Esophagus squamous epithelium (tissue), 5 donors: ENCODE data around the gene ISOC2. TPM values are rescaled to one million over a fixed set of nuclear protein-coding genes. Genes with fewer than 3 reads are reported as not detected.

Source experiments
- DNase-seq: peaks from one replicate; lab custom pipeline; 2025; lab: John Stamatoyannopoulos, UW
- H3K27ac ChIP-seq, 4 donors: fragments of 200-600 bp; sonication (generic); one replicate each; pipeline ENCODE4 v1.5.1; 2016 to 2019; ENCODE audit warnings: mild to moderate bottlenecking in 1 of 4
- H3K27me3 ChIP-seq, 4 donors: fragments of 200-600 bp; sonication (generic); 1 replicate in 3 of 4; 2 replicates in 1 of 4; pipeline versions ENCODE4 v1.5.1 to v1.6.0; 2017 to 2021; ENCODE audit warnings: antibody characterized with exemption in 1 of 4
- H3K36me3 ChIP-seq, 3 donors: fragments of 200-600 bp; sonication (generic); one replicate each; pipeline ENCODE4 v1.5.1; 2016 to 2019
- H3K4me1 ChIP-seq, 3 donors: fragments of 200-600 bp; sonication (generic); one replicate each; pipeline ENCODE4 v1.5.1; 2017 to 2019
- H3K4me3 ChIP-seq, 4 donors: fragments of 200-600 bp; sonication (generic); 1 replicate in 3 of 4; 2 replicates in 1 of 4; pipeline ENCODE4 v1.5.1; 2016 to 2019; ENCODE audit warnings: mild to moderate bottlenecking in 2 of 4, moderate library complexity in 1 of 4
- H3K9me3 ChIP-seq, 3 donors: fragments of 200-600 bp; sonication (generic); one replicate each; pipeline ENCODE4 v1.5.1; 2016 to 2019
- CTCF ChIP-seq, 6 experiments: fragments of 450-650 bp in 4 of 6; fragments of 200-600 bp in 2 of 6; sonication (generic) in 2 of 6; IDR thresholded peaks; one replicate each; pipeline ENCODE4 v1.5.1; 2016 to 2019; ENCODE audit warnings: antibody characterized with exemption in 6 of 6, mild to moderate bottlenecking in 4 of 6, moderate library complexity in 4 of 6
- POLR2A ChIP-seq, 4 donors: fragments of 450-650 bp; IDR thresholded peaks; one replicate each; pipeline ENCODE4 v1.6.1; 2017; ENCODE audit warnings: antibody characterized with exemption in 4 of 4, mild to moderate bottlenecking in 4 of 4, moderate library complexity in 3 of 4
- WGBS, 2 donors: methylation state at CpG; one replicate each; pipeline ENCODE4 v1.1.5; 2018; 5-methylcytosine and 5-hydroxymethylcytosine counted together
- intact Hi-C: fragments of 100-400 bp; cut with DNase I; formaldehyde crosslinking; loops from one replicate; pipeline ENCODE4 v1.15.0; 2022
- total RNA-seq, 4 donors: library from RNA; depleted of rRNA; stranded (reverse); fragments of >200 nt; gene quantifications; one replicate each; pipeline ENCODE4 v1.1.0, GENCODE V29; 2016
- donor health status: DM: yes; HTN: yes; CAD: no.

ISOC2 gene
- total RNA-seq = 10 to 100 TPM; 60.5 to 98.1 (median 78.7) TPM

- Histone ChIP-seq H3K9me3 (no peaks in the 10 kb centered on the region), H3K27me3 (no peaks in the 10 kb centered on the region), H3K4me3 (peak within 1 kb of the TSS; percentile 49 to 97 (median 80)), H3K4me1 (peaks cover 15 to 28% (median 16%) of the 10 kb centered on the region in 3 donors), H3K27ac (peak within 1 kb of the TSS; percentile 80 to 97 (median 95)), H3K36me3 (peaks cover 0 to 3% (median 0%) of the 10 kb centered on the region in 3 donors)
- 0% methylated on average over 1 to 6 of the region's 54 CpGs for WGBS, 2 donors
- peak; percentile 100 for DNase-seq
- intact Hi-C loops = no loop called here
- TF ChIP-seq POLR2A (IDR thresholded peaks at IDR 0.05) (peak in 3 of 4 donors; percentile 41 to 63 (median 42)), CTCF (IDR thresholded peaks at IDR 0.05) (no peak)
Observed at GRCh38 chr19:55461259-55461973, at the start of gene ISOC2. Gene ISOC2, minus strand, starts transcription at chr19:55461642. Its CDS starts 5,156 bp downstream, at chr19:55456486.

GRCh38 chr19:55508120-55508519 lies 46.7 kb upstream of the ISOC2 start:
- intact Hi-C loops = loop anchor here (5.0 kb wide), 1 partner anchor 371 kb away; no protein-coding TSS in a partner anchor

DNA sequence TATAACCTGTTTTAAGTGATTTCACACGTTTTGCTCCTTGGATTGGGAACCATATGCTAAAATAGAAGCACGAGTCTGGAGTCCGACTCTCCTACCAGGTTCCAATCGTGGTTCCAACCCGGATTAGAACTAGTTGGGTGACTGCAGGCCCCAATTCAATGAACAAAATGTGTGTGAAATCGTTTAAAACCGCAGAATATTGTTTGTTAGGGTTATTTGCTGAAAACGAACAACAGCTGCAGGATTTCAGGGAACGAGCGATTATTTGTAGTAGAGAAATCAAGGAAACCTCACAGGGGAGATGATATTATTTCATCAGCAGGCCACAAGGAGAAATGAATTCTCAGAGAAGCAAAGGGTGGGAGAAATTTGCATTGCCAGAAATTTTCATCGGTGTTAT lies 43.5 kb upstream of the ISOC2 start:
- TF ChIP-seq POLR2A (IDR thresholded peaks at IDR 0.05) (no peak), CTCF (IDR thresholded peaks at IDR 0.05) (no peak)
- no peak overlapping the region for H3K4me3 ChIP-seq
- intact Hi-C loops = loop anchor here (5.0 kb wide), 2 partner anchors 38 to 368 kb away; no protein-coding TSS in a partner anchor
- 76 to 79% methylated on average over 7 to 11 of the region's 11 CpGs for WGBS, 2 donors
- peaks cover 4 to 13% (median 7%) of the 10 kb centered on the region in 3 donors for H3K4me1 ChIP-seq
- H3K27ac ChIP-seq = no peak overlapping the region
- DNase-seq = no peak
- H3K27me3 ChIP-seq = no peaks in the 10 kb centered on the region
- peaks cover 0 to 5% (median 0%) of the 10 kb centered on the region in 3 donors for H3K36me3 ChIP-seq
- H3K9me3 ChIP-seq = no peaks in the 10 kb centered on the region

More at GRCh38 chr19:55508120-55508519, 46.7 kb upstream of the ISOC2 start:
- DNase-seq = no peak
- peaks cover 4 to 13% (median 6%) of the 10 kb centered on the region in 3 donors for H3K4me1 ChIP-seq
- no peak overlapping the region for H3K4me3 ChIP-seq
- H3K36me3 ChIP-seq = no peaks in the 10 kb centered on the region
- H3K9me3 ChIP-seq = no peaks in the 10 kb centered on the region
- H3K27me3 ChIP-seq = no peaks in the 10 kb centered on the region
- WGBS, 2 donors = 72 to 74% methylated on average over 10 of the region's 10 CpGs
- TF ChIP-seq CTCF (IDR thresholded peaks at IDR 0.05) (no peak), POLR2A (IDR thresholded peaks at IDR 0.05) (no peak)
- H3K27ac ChIP-seq = no peak overlapping the region

DNA sequence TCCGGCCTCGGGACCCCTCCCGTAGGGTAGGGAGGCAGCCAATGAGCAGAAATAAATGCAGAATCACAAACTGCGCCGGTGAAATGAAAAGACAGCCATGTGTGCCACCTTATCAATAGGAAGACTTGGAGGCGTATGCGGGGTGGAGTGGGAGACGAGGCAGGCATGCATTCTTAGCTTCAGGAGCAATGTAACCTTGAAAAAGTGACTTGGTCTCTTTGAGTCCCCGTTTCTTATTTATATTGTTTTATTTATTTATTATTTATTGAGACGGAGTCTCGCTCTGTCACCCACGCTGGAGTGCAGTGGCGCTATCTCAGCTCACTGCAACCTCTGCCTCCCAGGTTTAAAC lies 42.8 kb upstream of the ISOC2 start:
- Histone ChIP-seq H3K27ac (peak overlapping the region in 3 of 4 donors; percentile 72 to 81 (median 80)), H3K9me3 (no peaks in the 10 kb centered on the region), H3K4me1 (peaks cover 4 to 13% (median 7%) of the 10 kb centered on the region in 3 donors), H3K36me3 (peaks cover 0 to 5% (median 0%) of the 10 kb centered on the region in 3 donors), H3K27me3 (no peaks in the 10 kb centered on the region), H3K4me3 (peak overlapping the region; percentile 28 to 59 (median 42))
- intact Hi-C loops = loop anchor here (5.0 kb wide), 1 partner anchor 37 kb away; no protein-coding TSS in a partner anchor
- TF ChIP-seq POLR2A (IDR thresholded peaks at IDR 0.05) (no peak), CTCF (IDR thresholded peaks at IDR 0.05) (no peak)
- DNase-seq = no peak
- WGBS, 2 donors = 26 to 33% methylated on average over 13 of the region's 13 CpGs
